ENCODE measurements around the gene KIAA1755.

The KIAA1755 gene

GRCh38 chr20:38202153-38202981 is 58.2 kb downstream of the KIAA1755 start:
- no peak for DNase-seq

GRCh38 chr20:38201356-38201755 is 59.2 kb downstream of the KIAA1755 start:
- DNase-seq: no peak

- no peak for DNase-seq
Measured at GRCh38 chr20:38200646-38201045, 59.9 kb downstream of the KIAA1755 start.

GRCh38 chr20:38199501-38200390 is 60.8 kb downstream of the KIAA1755 start:
- no peak for DNase-seq

- DNase-seq: no peak
Measured at GRCh38 chr20:38198238-38198861, 62.2 kb downstream of the KIAA1755 start.

GRCh38 chr20:38197619-38198018 is 62.9 kb downstream of the KIAA1755 start:
- no peak for DNase-seq

GRCh38 chr20:38197217-38197616 is 63.3 kb downstream of the KIAA1755 start:
- no peak for DNase-seq

- DNase-seq: peak; percentile 13
Measured at GRCh38 chr20:38196592-38196991, 63.9 kb downstream of the KIAA1755 start.

- DNase-seq: no peak
Measured at GRCh38 chr20:38196076-38196475, 64.5 kb downstream of the KIAA1755 start.

- no peak for DNase-seq
Measured at GRCh38 chr20:38195521-38195920, 65.0 kb downstream of the KIAA1755 start.

GRCh38 chr20:38194971-38195504 is 65.5 kb downstream of the KIAA1755 start:
- DNase-seq: no peak

GRCh38 chr20:38193586-38194105 is 66.9 kb downstream of the KIAA1755 start:
- DNase-seq: no peak

GRCh38 chr20:38192323-38192885 is 68.1 kb downstream of the KIAA1755 start:
- DNase-seq: no peak

GRCh38 chr20:38191654-38192053 is 68.9 kb downstream of the KIAA1755 start:
- DNase-seq: no peak

- no peak for DNase-seq
Measured at GRCh38 chr20:38190936-38191371, 69.6 kb downstream of the KIAA1755 start.

- DNase-seq: no peak
Measured at GRCh38 chr20:38190166-38190565, 70.4 kb downstream of the KIAA1755 start.

- no peak for DNase-seq
Measured at GRCh38 chr20:38187517-38187916, 73.0 kb downstream of the KIAA1755 start.

GRCh38 chr20:38186788-38187221 is 73.7 kb downstream of the KIAA1755 start:
- DNase-seq: no peak

- DNase-seq: no peak
Measured at GRCh38 chr20:38184101-38184500, 76.4 kb downstream of the KIAA1755 start.

GRCh38 chr20:38181971-38182370 is 78.6 kb downstream of the KIAA1755 start:
- DNase-seq: no peak

GRCh38 chr20:38181207-38181801 is 79.2 kb downstream of the KIAA1755 start:
- DNase-seq: no peak

- DNase-seq: no peak
Measured at GRCh38 chr20:38180781-38181180, 79.8 kb downstream of the KIAA1755 start.
